Raji (cell line): ENCODE data around the gene TMED8.

Experiments used
- POLR2A ChIP-seq: IDR thresholded peaks from 2 replicates; pipeline ENCODE4 v1.6.1; 2011; ENCODE audit warnings: low read depth, low read length, control low read depth; ENCODE audit not compliant: insufficient read depth

Gene TMED8

DNA sequence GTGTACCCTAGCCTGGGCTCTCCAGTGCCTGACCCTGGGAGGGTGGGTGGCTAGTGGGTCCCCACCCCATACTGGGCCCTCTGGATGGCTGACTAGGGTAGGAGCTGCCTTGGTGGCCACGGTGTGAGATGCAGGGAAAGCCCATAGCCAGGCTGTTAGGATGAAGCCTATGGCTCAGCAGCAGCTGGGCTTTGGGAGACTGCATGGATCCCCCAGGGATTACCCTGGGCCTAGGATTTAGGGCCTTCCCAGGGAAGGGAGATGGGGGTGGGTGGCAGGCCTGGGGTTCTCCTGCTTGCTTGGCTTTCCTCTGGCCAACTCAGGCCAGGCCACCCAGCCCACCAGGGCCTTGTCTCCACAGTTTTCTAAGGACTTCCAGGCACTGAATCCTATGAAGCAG lies 49.8 kb downstream of the TMED8 start:
- no peak for TF ChIP-seq POLR2A

DNA sequence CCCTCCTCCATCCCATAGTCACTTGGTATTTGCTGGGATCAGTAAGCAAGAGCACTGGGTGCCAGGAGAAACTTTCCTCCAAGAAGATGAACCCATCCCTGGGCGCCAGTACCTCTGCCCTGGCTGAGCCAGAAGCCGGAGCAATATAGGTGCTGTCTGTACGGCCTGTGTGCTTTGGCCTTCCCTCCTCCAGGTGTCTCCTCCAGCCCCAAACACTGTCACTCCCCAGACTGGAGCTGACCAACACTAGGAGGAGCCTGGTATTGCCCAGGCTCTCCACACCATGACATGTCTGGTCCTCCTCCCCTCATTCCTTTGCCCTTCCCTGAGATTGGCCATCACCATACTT lies 51.2 kb downstream of the TMED8 start:
- TF ChIP-seq POLR2A, result no peak

GRCh38 chr14:77324816-77325745 lies 51.8 kb downstream of the TMED8 start:
- no peak for TF ChIP-seq POLR2A

DNA sequence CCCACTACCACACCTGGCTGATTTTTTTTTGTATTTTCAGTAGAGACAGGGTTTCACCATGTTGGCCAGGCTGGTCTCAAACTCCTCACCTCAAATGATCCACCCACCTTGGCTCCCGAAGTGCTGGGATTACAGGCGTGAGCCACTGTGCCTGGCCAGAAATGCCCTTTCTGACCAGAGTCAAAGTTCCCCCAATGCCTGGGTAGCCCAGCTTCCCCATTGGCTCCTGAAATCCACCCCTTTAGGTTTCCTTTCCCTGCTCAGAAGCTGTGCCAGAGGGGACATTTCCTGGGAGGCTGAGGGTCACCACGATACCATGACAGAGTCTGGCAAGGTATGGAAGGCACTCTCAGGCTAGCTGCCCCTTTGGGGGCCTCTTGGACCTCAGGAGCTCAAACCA lies 52.6 kb downstream of the TMED8 start:
- TF ChIP-seq POLR2A, result no peak

GRCh38 chr14:77323571-77323970 lies 53.3 kb downstream of the TMED8 start:
- TF ChIP-seq POLR2A, result no peak

DNA sequence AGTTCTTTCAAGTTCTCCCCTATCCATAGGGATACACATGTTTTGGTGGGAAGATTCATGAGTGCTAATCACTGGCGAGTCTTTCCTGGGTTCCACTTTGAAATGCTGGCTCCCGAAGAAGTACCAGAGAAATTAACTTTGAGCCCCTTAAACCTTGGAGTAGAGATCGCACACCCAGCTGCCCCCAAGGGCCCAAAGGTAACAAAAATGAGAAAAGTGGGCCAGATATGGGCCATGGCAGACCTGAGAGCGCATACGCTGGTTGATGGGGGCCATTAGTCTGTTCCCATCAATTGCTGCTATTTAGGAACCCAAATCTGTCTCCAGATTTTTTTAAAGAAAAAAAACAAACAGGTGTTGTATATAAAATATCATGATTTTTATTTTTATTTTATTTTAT lies 53.9 kb downstream of the TMED8 start:
- TF ChIP-seq POLR2A, result no peak

DNA sequence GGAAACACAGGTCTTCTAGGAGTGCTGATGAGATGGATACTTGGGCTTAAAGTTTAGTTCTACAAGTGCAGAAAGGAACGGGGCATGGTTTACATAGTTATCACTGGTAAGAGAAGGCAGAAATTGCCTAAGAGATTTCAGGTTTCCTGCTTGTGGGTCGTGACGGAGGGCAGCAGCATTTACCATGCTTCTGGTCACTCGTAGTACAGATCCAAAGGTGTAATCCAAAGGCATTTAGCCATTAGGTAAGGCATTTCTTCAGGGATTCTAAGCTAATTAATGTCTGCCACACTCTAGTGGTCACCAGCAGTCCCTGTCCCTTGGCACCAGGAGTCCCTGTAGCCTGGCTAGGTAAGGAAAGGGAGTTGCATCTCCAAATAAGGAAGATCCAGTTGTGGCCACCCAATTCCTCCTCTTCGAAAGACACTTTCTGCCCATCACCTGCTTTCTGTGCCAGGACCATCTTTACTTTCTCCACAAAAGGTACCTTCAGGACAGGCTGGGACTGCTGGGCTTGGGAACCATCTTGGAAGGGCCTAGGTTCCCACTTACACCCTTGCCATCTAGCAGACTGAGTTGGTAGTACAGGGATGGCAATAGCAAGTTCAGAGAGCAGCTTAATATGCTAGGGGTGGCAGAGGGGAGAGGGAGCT lies 54.5 kb downstream of the TMED8 start:
- TF ChIP-seq POLR2A, result no peak

DNA sequence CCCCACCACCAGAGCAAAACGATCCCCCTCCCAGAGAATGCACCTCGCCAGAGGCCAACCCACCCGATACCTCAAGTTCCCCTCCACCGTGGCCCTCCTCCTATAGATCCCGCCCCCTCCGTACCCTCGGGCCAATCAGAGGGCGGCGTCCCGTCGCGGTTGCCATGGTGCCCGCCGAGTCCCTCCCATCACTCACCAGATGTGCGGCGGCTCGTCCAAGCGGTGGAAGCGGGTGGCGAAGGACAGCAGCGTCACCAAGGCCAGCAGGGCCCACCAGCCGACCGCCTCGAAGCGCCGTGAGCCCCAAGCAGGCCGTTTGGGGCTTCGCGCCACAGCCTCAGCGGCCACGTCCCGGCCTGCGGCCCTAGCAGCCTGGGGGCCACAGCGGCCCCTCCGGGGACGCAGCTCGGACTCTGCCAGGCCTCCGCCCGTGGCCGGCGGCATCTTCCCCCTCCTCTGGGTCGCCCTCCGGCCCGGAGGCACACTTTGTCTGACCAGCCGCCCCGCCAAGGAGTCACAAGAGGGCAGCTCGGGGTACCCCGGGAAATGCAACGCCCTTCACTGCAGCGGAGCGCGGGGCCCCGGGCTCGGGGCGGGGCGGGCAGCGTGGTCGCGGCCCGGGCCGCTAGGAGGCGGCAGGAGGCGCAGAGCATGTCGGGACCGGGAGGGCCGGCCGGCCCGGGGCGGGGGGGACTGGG lies 56.5 kb downstream of the TMED8 start, which contains the start of gene POMT2:
POMT2 (minus strand) TSS at position 646 of the 698 bp plus-strand sequence; CDS start at position 444, 202 bp downstream.
- TF ChIP-seq POLR2A, result peak; percentile 80

- TF ChIP-seq POLR2A, result no peak
Measured at GRCh38 chr14:77319422-77319821, 57.5 kb downstream of the TMED8 start.

GRCh38 chr14:77318006-77318553 lies 58.8 kb downstream of the TMED8 start:
- no peak for TF ChIP-seq POLR2A

DNA sequence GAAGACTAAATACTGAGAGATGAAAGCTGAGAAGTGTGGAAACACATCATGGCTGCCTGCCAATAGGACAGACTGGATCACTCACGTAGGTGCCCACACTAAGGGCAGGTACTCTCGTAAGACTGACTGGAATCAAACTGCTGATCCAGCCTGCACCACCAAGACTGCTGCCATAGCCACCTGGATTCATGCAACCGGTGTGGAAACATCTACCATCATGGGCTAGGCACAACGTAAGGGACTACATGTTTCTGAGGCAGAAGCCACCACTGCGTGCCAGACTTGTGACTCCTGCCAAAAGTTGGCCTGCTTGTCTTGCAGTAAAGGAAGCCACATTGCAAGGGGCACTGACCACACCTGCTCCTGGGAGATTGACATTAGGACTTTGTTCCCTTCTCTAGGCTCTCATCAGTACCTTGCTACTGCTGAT lies 60.0 kb downstream of the TMED8 start:
- no peak for TF ChIP-seq POLR2A

DNA sequence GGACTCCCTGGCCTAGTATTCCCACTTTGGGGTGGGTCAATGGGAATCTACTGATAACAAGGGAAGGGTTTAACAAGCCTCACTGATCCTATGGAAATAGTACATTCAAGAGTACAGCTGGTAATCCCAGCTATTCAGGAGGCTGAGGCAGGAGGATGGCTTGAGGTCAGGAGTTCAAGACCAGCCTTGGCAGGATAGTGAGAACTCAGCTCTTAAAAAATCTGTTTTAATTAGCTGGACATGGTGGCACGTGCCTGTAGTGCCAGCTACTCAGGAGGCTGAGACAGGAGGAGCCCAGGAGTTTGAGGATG lies 60.7 kb downstream of the TMED8 start:
- TF ChIP-seq POLR2A, result no peak

GRCh38 chr14:77314539-77315457 lies 62.1 kb downstream of the TMED8 start:
- no peak for TF ChIP-seq POLR2A

GRCh38 chr14:77314043-77314442 lies 62.9 kb downstream of the TMED8 start:
- no peak for TF ChIP-seq POLR2A

- no peak for TF ChIP-seq POLR2A
Measured at GRCh38 chr14:77313371-77313770, 63.5 kb downstream of the TMED8 start.

GRCh38 chr14:77311217-77311616 lies 65.7 kb downstream of the TMED8 start:
- no peak for TF ChIP-seq POLR2A
